ENCODE data around the gene TACC2. TPM values are rescaled to one million over a fixed set of nuclear protein-coding genes. Genes with fewer than 3 reads are reported as not detected.
A peak's percentile ranks its signal among the peaks of the same experiment; 100 is the strongest.

Gene TACC2
- total RNA-seq, 6 experiments from 2014 or later = 16.2 to 21.1 (median 18.8) TPM

GRCh38 chr10:122001698-122002097, 12.7 kb downstream of the TACC2 start:
- DNase-seq (no peak), ATAC-seq (no peak)
- H3K9me3 ChIP-seq = no peaks in the 10 kb centered on the region
- 38% methylated on average over 1 of the region's 1 CpG for WGBS (ENCODE audit: insufficient coverage, low coverage, low lambda C conversion rate, missing lambda C conversion rate)
- no peaks in the 10 kb centered on the region for H3K36me3 ChIP-seq
- no peaks in the 10 kb centered on the region for H3K27me3 ChIP-seq
- H3K4me3 ChIP-seq = no peak overlapping the region
- no peak overlapping the region for H3K27ac ChIP-seq
- no peaks in the 10 kb centered on the region for H3K4me1 ChIP-seq
- intact Hi-C loops (cut with DNase I) = no loop called here
- TF ChIP-seq CTCF (IDR thresholded peaks at IDR 0.05) (no peak), POLR2A (IDR thresholded peaks at IDR 0.05) (no peak)

- H3K27ac ChIP-seq = no peak overlapping the region
- H3K4me1 ChIP-seq = peaks cover 0 to 4% (median 0%) of the 10 kb centered on the region in 4 donors
- no peak overlapping the region for H3K4me3 ChIP-seq
- no peak for DNase-seq
- intact Hi-C loops (cut with DNase I) = no loop called here
- TF ChIP-seq POLR2A (IDR thresholded peaks at IDR 0.05) (no peak), CTCF (IDR thresholded peaks at IDR 0.05) (no peak)
- WGBS (ENCODE audit: insufficient coverage, low coverage, low lambda C conversion rate, missing lambda C conversion rate) = 24% methylated on average over 3 of the region's 3 CpGs
- peak in 3 of 4 donors; percentile 30 to 64 (median 49) for ATAC-seq
- no peaks in the 10 kb centered on the region for H3K27me3 ChIP-seq
- H3K9me3 ChIP-seq = no peaks in the 10 kb centered on the region
- H3K36me3 ChIP-seq = no peaks in the 10 kb centered on the region
Measured at GRCh38 chr10:122007415-122007814, 18.5 kb downstream of the TACC2 start.

GRCh38 chr10:122010405-122011050, 21.6 kb downstream of the TACC2 start:
- Histone ChIP-seq H3K27me3 (no peaks in the 10 kb centered on the region), H3K36me3 (no peaks in the 10 kb centered on the region), H3K4me1 (peaks cover 0 to 30% (median 0%) of the 10 kb centered on the region in 4 donors), H3K4me3 (no peak overlapping the region), H3K27ac (no peak overlapping the region), H3K9me3 (no peaks in the 10 kb centered on the region)
- WGBS (ENCODE audit: insufficient coverage, low coverage, low lambda C conversion rate, missing lambda C conversion rate) = 80% methylated on average over 1 of the region's 4 CpGs
- intact Hi-C loops (cut with DNase I) = no loop called here
- DNase-seq (no peak), ATAC-seq (no peak)
- TF ChIP-seq POLR2A (IDR thresholded peaks at IDR 0.05) (no peak), CTCF (IDR thresholded peaks at IDR 0.05) (no peak)

GRCh38 chr10:122012731-122013130, 23.8 kb downstream of the TACC2 start:
- no peaks in the 10 kb centered on the region for H3K9me3 ChIP-seq
- H3K27ac ChIP-seq = peak overlapping the region in 2 of 3 donors; percentile 17 to 67
- TF ChIP-seq POLR2A (IDR thresholded peaks at IDR 0.05) (no peak), CTCF (IDR thresholded peaks at IDR 0.05) (no peak)
- intact Hi-C loops (cut with DNase I) = no loop called here
- H3K4me1 ChIP-seq = peaks cover 0 to 27% (median 0%) of the 10 kb centered on the region in 4 donors
- no peaks in the 10 kb centered on the region for H3K27me3 ChIP-seq
- H3K4me3 ChIP-seq = no peak overlapping the region
- no peak for ATAC-seq
- WGBS (ENCODE audit: insufficient coverage, low coverage, low lambda C conversion rate, missing lambda C conversion rate) = 60% methylated on average over 4 of the region's 5 CpGs
- no peaks in the 10 kb centered on the region for H3K36me3 ChIP-seq
- DNase-seq = no peak
